Embryonic facial prominence (tissue), 1 donor: Measurements from ENCODE around the gene JMJD4.

ENCODE experiments used
- DNase-seq: peaks from one replicate; pipeline ENCODE4 v3.0.0-alpha.2; 2016; ENCODE audit errors: extremely low spot score

JMJD4 gene

DNA sequence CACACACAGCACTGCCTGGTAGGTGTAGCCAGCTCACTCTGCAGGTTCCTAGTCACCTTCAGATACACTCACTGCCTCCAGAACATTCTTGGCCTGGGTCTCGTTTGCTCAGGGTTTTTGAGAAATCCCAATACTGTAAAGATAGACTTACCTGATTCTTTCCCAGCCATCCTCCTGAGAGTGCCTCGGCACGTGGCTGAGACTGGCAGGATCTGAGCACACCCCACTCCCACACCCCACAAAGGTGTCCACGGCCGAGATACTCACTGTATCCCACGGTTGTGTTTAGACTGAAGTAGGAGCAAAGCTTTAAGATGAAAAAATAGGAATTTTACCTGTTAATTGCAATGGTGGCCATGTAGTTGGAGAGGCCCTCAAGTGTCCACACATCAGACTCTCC, 33.5 kb upstream of the JMJD4 start:
- no peak for DNase-seq

- DNase-seq: no peak
Measured at GRCh38 chr1:227768125-227768439, 33.0 kb upstream of the JMJD4 start.

DNA sequence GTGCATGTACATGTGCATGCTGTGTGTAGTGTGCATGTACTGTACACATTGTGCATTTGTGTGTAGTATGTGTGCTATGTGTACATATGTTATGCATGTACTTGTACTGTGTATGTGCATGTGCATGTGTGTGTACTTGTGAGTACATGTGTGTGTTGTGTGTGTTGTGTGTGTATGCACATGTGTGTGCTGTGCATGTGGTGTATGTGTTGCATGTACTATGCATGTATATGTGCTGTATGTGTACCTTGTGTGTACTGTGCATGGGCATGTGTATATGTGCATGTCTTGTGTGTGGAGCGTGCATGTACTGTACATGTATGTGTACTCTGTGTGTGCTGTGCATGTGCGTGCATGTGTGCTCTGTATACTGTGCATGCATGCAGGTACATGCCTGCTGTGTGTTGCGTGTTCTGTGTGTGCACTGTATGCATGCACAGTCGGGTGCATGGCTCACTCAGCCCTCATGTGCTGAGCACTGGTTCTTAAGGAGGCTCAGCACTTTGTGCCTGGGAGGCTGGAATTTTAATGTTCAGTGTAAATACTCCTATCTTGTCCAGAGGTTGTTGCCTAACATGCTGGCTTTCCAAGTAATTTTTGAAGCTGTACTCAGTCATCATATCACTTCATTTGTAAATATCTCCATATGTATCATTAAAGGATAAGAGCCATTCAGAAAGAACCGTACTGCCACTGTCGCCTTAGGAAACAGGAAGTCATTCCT, 32.5 kb upstream of the JMJD4 start:
- DNase-seq: no peak

DNA sequence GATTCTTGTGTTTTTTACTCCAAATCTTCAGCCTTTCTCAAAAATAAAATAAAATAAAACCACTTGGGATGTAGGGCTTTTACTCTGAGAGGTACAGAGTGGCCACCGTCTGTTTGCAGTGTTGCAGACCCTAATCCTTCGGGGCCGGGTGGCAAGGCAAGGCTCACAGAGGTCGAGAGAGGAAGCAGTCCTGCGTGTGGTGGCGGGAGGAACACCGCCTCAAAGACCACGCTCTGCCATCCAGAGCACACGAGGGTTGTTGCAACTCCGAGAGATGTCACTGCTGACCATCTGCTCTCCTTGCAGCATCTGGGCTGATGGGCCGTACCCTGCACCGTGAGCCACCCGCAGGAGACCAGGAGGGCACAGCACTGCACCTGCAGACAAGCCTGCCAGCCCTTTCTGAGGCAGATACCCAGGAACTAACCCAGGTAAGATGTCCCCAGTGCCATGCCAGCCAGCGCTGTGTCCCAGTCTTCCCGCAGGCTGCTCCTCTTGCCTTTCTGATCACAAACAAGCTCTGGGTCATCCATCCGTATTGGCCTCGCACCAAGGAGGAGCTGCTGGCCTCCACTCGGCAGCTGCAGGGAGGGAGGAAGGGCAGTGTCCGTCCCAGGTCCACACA, 31.7 kb upstream of the JMJD4 start:
- no peak for DNase-seq

- DNase-seq: no peak
Measured at GRCh38 chr1:227766015-227766634, 31.0 kb upstream of the JMJD4 start.

GRCh38 chr1:227765261-227766014, 30.3 kb upstream of the JMJD4 start:
- no peak for DNase-seq

- DNase-seq: no peak
Measured at GRCh38 chr1:227764019-227764391, 28.9 kb upstream of the JMJD4 start.

DNA sequence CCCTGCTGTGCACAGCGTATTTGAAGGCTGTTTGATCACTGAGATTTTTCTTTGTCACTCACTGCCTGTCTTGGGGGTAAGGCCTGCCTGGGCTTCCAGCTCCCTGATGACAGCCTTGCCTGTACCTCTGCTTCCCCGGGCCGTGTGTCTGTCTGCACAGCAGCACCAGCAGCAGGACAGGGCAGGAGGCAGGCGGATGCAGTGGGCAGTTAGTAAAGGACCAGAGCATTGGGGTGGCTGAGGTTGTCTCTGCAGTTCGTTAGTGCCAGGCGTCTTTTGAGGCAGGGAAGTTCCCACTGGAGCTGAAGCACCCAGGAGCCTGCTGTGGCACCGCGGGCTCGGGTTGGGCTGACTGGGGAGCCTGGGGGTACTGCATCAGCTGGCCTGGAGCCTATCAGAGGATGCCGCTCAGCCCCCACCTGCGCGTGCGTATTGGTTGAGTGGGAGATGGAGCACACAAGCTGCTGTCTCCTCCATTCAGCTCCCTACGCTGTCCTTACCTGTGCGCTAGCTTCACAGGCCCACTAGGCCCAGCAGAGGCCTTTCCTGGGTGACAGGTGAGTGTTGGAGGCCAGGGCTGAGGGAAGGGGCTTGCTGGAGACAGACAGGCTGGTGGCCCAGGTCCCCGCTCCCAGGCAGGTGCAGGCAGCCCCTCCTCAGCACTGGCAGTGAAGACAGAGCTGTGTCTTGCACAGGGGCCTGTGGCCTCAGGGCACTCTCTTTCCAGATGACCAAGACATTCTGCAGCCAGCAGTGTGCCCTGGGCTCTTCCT, 28.3 kb upstream of the JMJD4 start:
- DNase-seq: no peak

GRCh38 chr1:227762231-227762911, 27.3 kb upstream of the JMJD4 start:
- DNase-seq: peak; percentile 66

- DNase-seq: no peak
Measured at GRCh38 chr1:227761621-227762230, 26.6 kb upstream of the JMJD4 start.

- no peak for DNase-seq
Measured at GRCh38 chr1:227760377-227760776, 25.3 kb upstream of the JMJD4 start.

DNA sequence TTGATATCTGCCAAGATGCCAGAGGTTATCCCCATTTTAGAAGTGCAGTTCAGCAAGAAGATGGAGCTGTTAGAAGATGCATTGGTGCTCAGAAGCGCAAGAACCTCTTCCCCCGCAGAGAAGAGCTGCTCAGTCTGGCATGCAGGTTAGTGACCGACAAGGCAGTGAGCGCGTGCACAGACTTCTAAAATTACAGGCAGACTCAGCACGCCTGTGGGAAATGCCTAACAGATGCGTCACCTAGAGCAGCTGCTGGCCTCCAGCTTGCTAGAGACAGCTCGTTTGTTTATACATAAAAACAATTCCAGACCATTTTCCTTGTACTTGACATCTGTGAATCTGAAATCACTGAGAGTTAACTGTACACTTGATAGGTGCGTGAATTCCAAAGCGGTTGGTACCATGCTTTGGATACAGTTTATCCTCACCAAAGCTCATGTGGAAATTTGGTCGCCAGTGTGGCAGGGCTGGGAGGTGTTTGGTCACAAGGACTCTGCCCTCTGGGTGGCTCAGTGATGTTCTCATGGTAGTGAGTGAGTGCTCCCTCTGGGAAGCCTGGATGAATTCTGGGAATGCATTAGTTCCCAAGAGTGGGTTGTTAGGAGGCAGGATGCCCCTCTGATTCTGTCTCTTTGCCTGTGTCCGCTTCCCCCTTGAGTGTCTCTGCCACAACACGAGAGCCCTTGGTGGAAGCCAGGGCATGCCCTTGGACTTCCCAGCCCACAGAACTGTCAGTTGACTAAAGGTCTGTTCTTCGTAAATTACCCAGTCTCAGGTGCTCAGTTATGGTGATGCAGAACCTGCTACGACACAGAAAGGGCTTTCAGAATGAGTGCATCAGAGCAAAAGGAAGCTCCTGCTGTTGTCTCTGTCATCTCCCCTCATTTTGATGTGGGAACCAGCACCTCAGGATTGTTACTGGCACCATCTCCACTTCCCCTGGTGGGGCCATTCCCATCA, 24.5 kb upstream of the JMJD4 start:
- DNase-seq: peak; percentile 62

GRCh38 chr1:227758366-227758765, 23.3 kb upstream of the JMJD4 start:
- DNase-seq: no peak

- no peak for DNase-seq
Measured at GRCh38 chr1:227757781-227758180, 22.7 kb upstream of the JMJD4 start.

DNA sequence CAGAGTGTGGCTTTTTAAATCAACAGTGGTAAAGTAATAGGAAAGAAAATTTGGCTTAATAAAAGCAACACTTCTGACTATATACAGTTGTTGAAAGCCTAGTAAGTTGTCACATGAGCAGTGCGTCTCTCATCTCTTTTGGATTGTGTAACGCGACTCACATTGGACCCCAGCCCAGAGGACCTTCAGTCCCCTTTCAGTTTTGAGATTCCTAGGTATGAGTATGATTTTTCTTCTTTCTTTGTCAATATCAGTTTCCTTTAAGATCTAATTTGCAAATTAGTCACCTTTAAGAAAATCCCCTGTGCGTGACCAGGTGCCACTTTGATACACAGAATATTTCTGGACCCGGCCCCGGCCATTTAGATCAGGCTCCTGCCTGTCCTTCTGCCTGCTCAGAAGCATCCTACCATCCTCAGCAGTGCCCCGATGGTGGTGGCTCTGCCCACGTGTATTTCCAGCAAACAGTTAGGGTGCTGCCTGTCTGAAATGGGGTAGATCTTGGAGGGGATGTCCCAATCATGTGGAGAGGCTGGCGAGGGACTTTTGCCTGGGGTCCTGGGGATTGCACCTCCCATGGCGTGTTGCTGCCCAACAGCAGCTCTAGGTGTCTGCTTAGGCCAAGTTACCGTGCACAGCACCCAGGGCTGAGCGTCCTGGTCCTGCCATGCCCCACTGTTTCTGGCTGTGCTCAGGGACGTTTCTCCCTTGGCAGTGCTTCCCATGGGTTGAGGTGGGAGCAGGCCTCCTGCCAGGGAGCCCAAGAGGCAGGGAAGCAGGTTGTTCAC, 21.3 kb upstream of the JMJD4 start:
- no peak for DNase-seq

DNA sequence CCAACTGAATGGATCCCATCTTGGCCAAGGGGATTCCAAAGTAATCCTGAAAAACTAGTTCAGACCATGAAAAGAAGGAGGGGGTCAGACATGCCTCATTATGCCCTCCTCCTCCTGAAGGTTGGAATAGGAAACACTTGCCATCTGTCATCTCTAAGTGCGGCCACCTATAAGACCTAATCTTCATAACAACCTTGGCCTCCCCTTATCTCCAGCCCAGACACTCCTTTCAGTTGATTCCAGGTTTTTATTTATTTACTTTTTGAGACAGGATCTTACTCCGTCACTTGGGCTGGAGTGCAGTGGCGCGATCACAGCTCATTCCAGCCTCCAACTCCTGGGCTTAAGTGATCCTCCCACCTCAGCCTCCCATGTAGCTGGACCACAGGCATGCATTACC, 19.9 kb upstream of the JMJD4 start:
- DNase-seq: no peak

DNA sequence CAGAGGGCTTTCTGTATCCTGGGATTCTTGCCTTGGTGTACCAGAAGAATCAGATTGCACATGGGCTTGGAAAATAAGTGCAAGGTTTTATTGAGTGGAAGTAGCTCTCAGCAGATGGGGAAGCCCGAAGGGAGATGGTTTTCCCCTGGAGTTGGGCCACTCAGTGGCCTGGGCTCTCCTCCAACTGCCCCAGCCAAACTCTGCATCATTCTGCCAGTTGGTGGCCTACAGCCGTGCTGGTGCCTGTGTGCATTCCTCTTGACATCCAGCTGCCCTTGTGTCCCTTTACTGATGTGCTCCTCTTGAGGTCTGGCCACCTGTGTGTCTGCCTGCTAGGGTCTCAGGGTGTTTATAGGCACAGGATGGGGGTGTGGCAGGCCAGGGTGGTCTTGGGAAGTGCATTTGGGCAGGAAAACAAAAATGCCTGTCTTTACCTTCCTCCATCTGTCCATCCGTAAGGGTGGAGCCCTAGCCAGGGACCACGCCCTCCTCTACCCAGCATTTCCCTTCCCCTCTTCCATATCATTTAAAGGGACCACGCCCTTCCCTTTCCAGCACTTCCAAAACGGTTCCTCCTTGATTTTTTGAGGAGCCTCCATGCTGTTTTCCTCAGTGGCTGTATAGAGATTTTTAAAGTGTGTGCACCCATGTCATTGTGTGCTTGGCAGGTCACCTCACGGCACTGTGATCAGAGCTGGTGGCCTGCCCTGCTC, 19.1 kb upstream of the JMJD4 start:
- no peak for DNase-seq
